HepG2 (cell line): ENCODE data around the gene SLC9B2. TPM values are rescaled to one million over a fixed set of nuclear protein-coding genes. Genes with fewer than 3 reads are reported as not detected.

Experiments used
- AFF4 ChIP-seq: sonication (generic); formaldehyde crosslinking; IDR thresholded peaks from 2 replicates; pipeline ENCODE4 v1.4.0; 2020; ENCODE audit warnings: missing genetic modification reagents
- CENPX ChIP-seq: sonication (generic); formaldehyde crosslinking; IDR thresholded peaks from 2 replicates; pipeline ENCODE4 v1.9.0; 2021; ENCODE audit warnings: mild to moderate bottlenecking, missing genetic modification reagents, moderate library complexity
- FIP1L1 ChIP-seq: fragments of 200-400 bp; formaldehyde crosslinking; IDR thresholded peaks from 2 replicates; pipeline ENCODE4 v1.6.1; 2018; ENCODE audit warnings: low read depth, mild to moderate bottlenecking, low read length, moderate library complexity, borderline replicate concordance; ENCODE audit not compliant: insufficient read depth
- FOSL2 ChIP-seq: sonication (generic); formaldehyde crosslinking; IDR thresholded peaks from 2 replicates; pipeline ENCODE4 v1.4.0; 2020; ENCODE audit warnings: missing genetic modification reagents
- FOXP1 ChIP-seq, 2 experiments: fragments of 450-650 bp in 1 of 2; IDR thresholded peaks; 2 replicates each; pipeline ENCODE4 v1.6.1; 2017 to 2018; ENCODE audit warnings: antibody characterized with exemption in 1 of 2
- FOXP4 ChIP-seq: sonication (generic); formaldehyde crosslinking; IDR thresholded peaks from 2 replicates; pipeline ENCODE4 v1.4.0; 2020; ENCODE audit warnings: missing genetic modification reagents
- MAFK ChIP-seq, 2 experiments: IDR thresholded peaks in 1 of 2; conservative IDR thresholded peaks in 1 of 2; 2 replicates each; pipeline ENCODE4 v1.6.1; 2011; ENCODE audit warnings: improper control_type of control experiment in 2 of 2, low read length in 2 of 2
- MIER3 ChIP-seq: IDR thresholded peaks from 2 replicates; pipeline ENCODE4 v1.6.1; 2016; ENCODE audit warnings: missing compliant biosample characterization, borderline replicate concordance
- NCOA5 ChIP-seq: sonication (generic); formaldehyde crosslinking; IDR thresholded peaks from 2 replicates; pipeline ENCODE4 v1.4.0; 2020; ENCODE audit warnings: missing genetic modification reagents
- PPARG ChIP-seq: conservative IDR thresholded peaks from 2 replicates; pipeline ENCODE4 v1.6.1; 2016; ENCODE audit warnings: missing biosample characterization, missing genetic modification reagents
- RXRA ChIP-seq: sonication (generic); formaldehyde crosslinking; IDR thresholded peaks from 2 replicates; pipeline ENCODE4 v1.5.1; 2020; ENCODE audit warnings: missing genetic modification reagents
- ZBTB42 ChIP-seq: sonication (generic); formaldehyde crosslinking; IDR thresholded peaks from 2 replicates; pipeline ENCODE4 v1.5.0; 2020; ENCODE audit warnings: mild to moderate bottlenecking, missing genetic modification reagents
- ZGPAT ChIP-seq: IDR thresholded peaks from 2 replicates; pipeline ENCODE4 v1.6.1; 2016; ENCODE audit warnings: mild to moderate bottlenecking
- ZNF33A ChIP-seq: sonication (generic); formaldehyde crosslinking; IDR thresholded peaks from 2 replicates; pipeline ENCODE4 v1.5.1; 2020; ENCODE audit warnings: missing genetic modification reagents, mild to moderate bottlenecking, moderate library complexity, borderline replicate concordance
- ZNF607 ChIP-seq: sonication (generic); formaldehyde crosslinking; IDR thresholded peaks from 2 replicates; pipeline ENCODE4 v1.5.1; 2020; ENCODE audit warnings: missing genetic modification reagents, mild to moderate bottlenecking, borderline replicate concordance
- polyA plus RNA-seq, 8 experiments: library from polyadenylated mRNA; depleted of rRNA in 3 of 8; stranded (reverse) in 7 of 8; unstranded in 1 of 8; fragments of >200 nt; fragmentation: Illumina TruSeq in 4 of 8; extraction: Trizol in 4 of 8; gene quantifications; 2 replicates each; pipeline versions ENCODE4 v1.2.1 to v1.2.3, GENCODE V29; 2011 to 2016; ENCODE audit warnings: low read depth in 4 of 8, missing spikeins in 1 of 8, mixed read lengths in 1 of 8; ENCODE audit not compliant: insufficient read depth in 1 of 8
- total RNA-seq, 5 experiments: library from RNA; depleted of rRNA; stranded (reverse); fragments of >200 nt; fragmentation: Illumina TruSeq; extraction: Trizol; gene quantifications; 2 replicates each; pipeline ENCODE4 v1.2.3, GENCODE V29; 2016; ENCODE audit warnings: low read depth in 1 of 5

Gene SLC9B2
- total and polyA plus RNA-seq, 2 of the 13 experiments (the other 11 are each of a cell fraction or from before 2014, with no cell fraction given): 23.5 to 38.5 TPM

- peak; percentile 94 for TF ChIP-seq ZGPAT (CRISPR knock-in tag)
- peak; percentile 67; the same call in 1 of the 2 replicates for TF ChIP-seq RXRA
- TF ChIP-seq FIP1L1: peak; percentile 89; the same call in 1 of the 2 replicates
- TF ChIP-seq PPARG (CRISPR knock-in tag): 0 out of 2 replicates have a peak, but pooled peaks have one; percentile 26
- peak; percentile 61; the same call in 1 of the 2 replicates for TF ChIP-seq MIER3
- TF ChIP-seq FOXP1 (IDR thresholded peaks at IDR 0.05): no peak
- peak; percentile 29; the same call in 1 of the 2 replicates for TF ChIP-seq FOXP1 (CRISPR knock-in tag; IDR thresholded peaks at IDR 0.05)
- no peak for TF ChIP-seq CENPX
- TF ChIP-seq NCOA5 (CRISPR knock-in tag): no peak
- no peak for TF ChIP-seq ZNF33A (CRISPR knock-in tag)
- no peak for TF ChIP-seq AFF4 (CRISPR knock-in tag)
- no peak for TF ChIP-seq ZBTB42 (CRISPR knock-in tag)
- no peak for TF ChIP-seq MAFK (conservative IDR thresholded peaks at IDR 0.05 in 1 of 2, IDR thresholded peaks at IDR 0.05 in 1 of 2; ENCODE audit: low read length in 2 of 2)
- peak; percentile 79 for TF ChIP-seq ZNF607
- peak; percentile 71 for TF ChIP-seq FOXP4
- peak; percentile 56 for TF ChIP-seq FOSL2
These were observed 57.0 kb downstream of the SLC9B2 start, which contains the start of gene SLC9B1 (continued) for GRCh38 chr4:103019308-103020124.
